H1 (cell line): Measurements from ENCODE around the gene RAB11B. TPM values are rescaled to one million over a fixed set of nuclear protein-coding genes. Genes with fewer than 3 reads are reported as not detected.

Experiments
- BRCA1 ChIP-seq: IDR thresholded peaks from 2 replicates; pipeline ENCODE4 v1.6.1; 2012; ENCODE audit warnings: low read depth, low read length, improper control_type of control experiment
- HDAC2 ChIP-seq, 2 experiments: fragments of 300-600 bp in 1 of 2; sonication (generic) in 1 of 2; IDR thresholded peaks; 2 replicates each; pipeline ENCODE4 v1.6.1; 2011 to 2012; ENCODE audit warnings: low read depth in 2 of 2, low read length in 2 of 2, mild to moderate bottlenecking in 2 of 2, moderate library complexity in 2 of 2, borderline replicate concordance in 1 of 2, inconsistent platforms in 1 of 2
- KDM5A ChIP-seq: fragments of 200-600 bp; IDR thresholded peaks from 2 replicates; pipeline ENCODE4 v1.7.1; 2012; ENCODE audit warnings: mild to moderate bottlenecking, low read length, inconsistent platforms, mixed read lengths
- RBBP5 ChIP-seq: IDR thresholded peaks from 2 replicates; pipeline ENCODE4 v1.7.1; 2012; ENCODE audit warnings: low read depth, mild to moderate bottlenecking, inconsistent platforms, low read length, moderate library complexity, borderline replicate concordance
- SUZ12 ChIP-seq: fragments of 200-600 bp; sonication (generic); IDR thresholded peaks from 2 replicates; pipeline ENCODE4 v1.6.1; 2012; ENCODE audit warnings: mild to moderate bottlenecking, inconsistent platforms, low read length, moderate library complexity, mixed read lengths
- polyA plus RNA-seq, 7 experiments: library from polyadenylated mRNA; depleted of rRNA in 3 of 7; stranded (reverse) in 5 of 7; unstranded in 2 of 7; fragments of >200 nt in 5 of 7; fragments of 200-250 nt in 2 of 7; gene quantifications; 1 replicate in 5 of 7; 2 replicates in 1 of 7; 4 replicates in 1 of 7; pipeline versions ENCODE4 v1.2.1 to v1.2.3, GENCODE V29; 2011 to 2013; ENCODE audit warnings: missing spikeins in 2 of 7, mixed read lengths in 2 of 7
- total RNA-seq: library from RNA; stranded (reverse); fragmentation: NEBNext Ultra II Directional; extraction: Animal tissue kit (Norgen Biotek cat#: 25700); gene quantifications from 2 replicates; pipeline ENCODE4 v1.2.1, GENCODE V29; 2021

RAB11B gene
- total and polyA plus RNA-seq, 2 of the 8 experiments (the other 6 are each of a cell fraction or from before 2014, with no cell fraction given) = 50.2 to 85.8 TPM

GRCh38 chr19:8412783-8413628, 22.8 kb downstream of the RAB11B start, which contains the start of gene MARCHF2 (continued):
- TF ChIP-seq SUZ12 = no peak
- no peak; the same call in 1 of the 2 replicates for TF ChIP-seq RBBP5
- TF ChIP-seq KDM5A = no peak
- TF ChIP-seq BRCA1 = no peak
- no peak for TF ChIP-seq HDAC2 (IDR thresholded peaks at IDR 0.05; ENCODE audit: borderline replicate concordance in 1 of 2, low read depth in 2 of 2, low read length in 2 of 2)
